Measurements from ENCODE around the gene EFCAB6. TPM values are rescaled to one million over a fixed set of nuclear protein-coding genes. Genes with fewer than 3 reads are reported as not detected.
A peak's percentile ranks its signal among the peaks of the same experiment; 100 is the strongest.

The EFCAB6 gene
- total RNA-seq, 1 donor from 2014 or later = 4.4 TPM

DNA sequence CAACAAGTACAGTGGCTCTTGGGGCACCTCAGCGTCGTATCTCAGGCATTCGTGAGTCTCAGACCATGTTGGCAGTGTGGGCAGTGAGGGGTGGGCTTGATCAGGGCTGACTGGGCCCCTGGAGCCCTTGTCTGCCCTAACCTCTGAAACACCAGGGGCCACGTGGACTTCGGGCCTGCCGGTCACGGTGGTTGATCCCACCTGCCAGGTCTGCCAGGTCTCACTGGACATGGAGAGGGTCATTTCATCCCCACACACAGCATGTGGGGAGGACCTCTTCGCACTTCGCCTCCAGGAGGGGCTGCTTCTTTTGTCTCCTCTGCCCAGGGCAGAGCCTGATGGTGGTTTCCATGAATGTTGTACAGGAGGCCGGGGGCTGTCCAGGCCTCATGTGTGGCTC lies 323.2 kb downstream of the EFCAB6 start:
- intact Hi-C loops (cut with DNase I) = no loop called here
- no peak for DNase-seq (ENCODE audit: low spot score)
- ATAC-seq = no peak

GRCh38 chr22:43488031-43488866 lies 323.9 kb downstream of the EFCAB6 start:
- peak; percentile 30 for ATAC-seq
- intact Hi-C loops (cut with DNase I) = no loop called here

GRCh38 chr22:43487311-43488030 lies 324.6 kb downstream of the EFCAB6 start:
- ATAC-seq (no peak), DNase-seq (ENCODE audit: low spot score) (no peak)

More at GRCh38 chr22:43488031-43488866, 323.9 kb downstream of the EFCAB6 start:
- no peak for DNase-seq (ENCODE audit: low spot score)

GRCh38 chr22:43485502-43486089 lies 326.5 kb downstream of the EFCAB6 start:
- DNase-seq (ENCODE audit: low spot score) = no peak
- intact Hi-C loops (cut with DNase I) = no loop called here
- ATAC-seq = no peak

More at GRCh38 chr22:43487311-43488030, 324.6 kb downstream of the EFCAB6 start:
- intact Hi-C loops (cut with DNase I) = no loop called here

DNA sequence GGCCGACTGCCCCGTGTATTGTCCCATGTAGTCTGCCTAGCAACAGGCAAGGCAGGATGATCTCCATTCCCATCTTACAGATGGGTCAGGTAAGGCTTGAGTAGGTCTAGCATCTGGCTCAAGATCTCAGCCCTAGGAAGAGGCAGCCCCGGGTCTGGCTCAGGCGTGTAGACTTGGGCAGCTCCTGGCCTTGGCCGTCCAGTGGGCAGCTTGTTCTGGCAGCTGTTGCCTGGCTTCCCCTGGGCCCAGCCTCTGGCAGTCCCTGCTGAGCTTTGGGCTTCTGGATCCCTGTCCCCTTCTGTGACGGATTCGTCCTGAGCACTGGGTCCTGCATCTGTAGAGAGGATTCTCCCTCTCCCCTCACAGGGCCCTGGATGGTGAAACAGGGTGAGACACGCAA lies 327.9 kb downstream of the EFCAB6 start:
- no peak for DNase-seq (ENCODE audit: low spot score)
- ATAC-seq = no peak
- intact Hi-C loops (cut with DNase I) = no loop called here

DNA sequence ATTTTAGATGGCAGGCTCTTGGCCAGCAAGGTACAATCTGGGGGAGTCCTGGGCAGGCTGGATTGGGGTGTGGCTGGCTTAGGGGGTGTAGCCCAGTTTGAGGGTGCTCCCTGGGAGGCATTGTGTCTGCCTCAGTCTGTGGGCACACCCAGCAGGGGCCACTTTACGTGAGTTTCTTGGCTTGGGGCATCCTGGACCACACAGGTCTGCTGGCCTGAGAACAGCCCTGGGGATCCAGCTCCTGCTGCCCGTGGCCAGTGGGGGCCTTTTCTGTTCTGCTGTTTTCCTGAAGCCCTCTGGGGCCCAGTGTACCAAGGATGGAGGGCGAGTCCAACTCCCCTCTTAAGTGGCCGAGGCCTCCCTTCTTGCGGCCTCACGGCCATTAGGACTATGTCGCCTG lies 328.4 kb downstream of the EFCAB6 start:
- DNase-seq (ENCODE audit: low spot score) (no peak), ATAC-seq (no peak)
- intact Hi-C loops (cut with DNase I) = no loop called here

DNA sequence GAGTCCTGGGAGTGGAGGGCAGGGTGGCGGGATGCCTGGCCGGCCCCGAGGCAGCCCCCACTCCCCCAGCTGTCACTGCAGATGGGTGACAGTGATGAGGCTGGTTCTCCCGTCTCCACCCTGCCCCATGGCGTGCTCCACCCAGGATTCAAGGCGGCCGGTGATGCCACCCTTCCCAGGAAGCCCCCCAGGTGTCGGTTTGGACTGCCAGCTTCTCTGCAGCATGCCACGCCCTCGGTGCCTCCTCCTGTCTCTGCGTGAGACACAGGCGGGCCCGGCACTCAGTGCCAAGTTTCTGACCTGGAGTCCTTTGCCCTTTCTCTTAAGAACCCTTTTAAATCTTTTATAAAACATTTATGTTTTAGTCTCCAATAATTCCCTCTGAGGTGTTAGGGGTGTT lies 328.8 kb downstream of the EFCAB6 start:
- intact Hi-C loops (cut with DNase I) = no loop called here
- ATAC-seq (no peak), DNase-seq (ENCODE audit: low spot score) (no peak)

GRCh38 chr22:43482318-43482625 lies 329.8 kb downstream of the EFCAB6 start:
- ATAC-seq = no peak
- intact Hi-C loops (cut with DNase I) = no loop called here
- DNase-seq (ENCODE audit: low spot score) = no peak

GRCh38 chr22:43481568-43482317 lies 330.4 kb downstream of the EFCAB6 start:
- ATAC-seq = peak; percentile 34
- intact Hi-C loops (cut with DNase I) = no loop called here
- no peak for DNase-seq (ENCODE audit: low spot score)

DNA sequence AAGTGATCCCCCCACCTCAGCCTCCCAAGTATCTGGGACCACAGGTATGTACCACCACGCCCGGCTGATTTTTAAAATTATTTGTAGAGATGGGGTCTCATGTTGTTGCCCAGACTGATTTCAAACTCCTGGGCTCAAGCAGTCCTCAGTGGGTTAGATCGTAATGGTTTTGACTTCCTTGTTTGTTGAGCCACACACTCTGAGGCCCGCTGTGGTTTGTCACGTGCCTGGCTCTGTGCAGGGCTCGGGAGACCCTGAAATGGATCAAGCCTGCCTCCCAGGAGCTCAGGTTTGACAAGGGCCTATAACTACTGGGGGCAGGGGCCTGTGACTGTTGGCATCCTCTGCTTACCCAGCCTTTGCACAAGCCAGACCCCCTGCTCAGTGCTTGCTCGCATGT lies 332.1 kb downstream of the EFCAB6 start:
- ATAC-seq (no peak), DNase-seq (ENCODE audit: low spot score) (no peak)
- intact Hi-C loops (cut with DNase I) = no loop called here

DNA sequence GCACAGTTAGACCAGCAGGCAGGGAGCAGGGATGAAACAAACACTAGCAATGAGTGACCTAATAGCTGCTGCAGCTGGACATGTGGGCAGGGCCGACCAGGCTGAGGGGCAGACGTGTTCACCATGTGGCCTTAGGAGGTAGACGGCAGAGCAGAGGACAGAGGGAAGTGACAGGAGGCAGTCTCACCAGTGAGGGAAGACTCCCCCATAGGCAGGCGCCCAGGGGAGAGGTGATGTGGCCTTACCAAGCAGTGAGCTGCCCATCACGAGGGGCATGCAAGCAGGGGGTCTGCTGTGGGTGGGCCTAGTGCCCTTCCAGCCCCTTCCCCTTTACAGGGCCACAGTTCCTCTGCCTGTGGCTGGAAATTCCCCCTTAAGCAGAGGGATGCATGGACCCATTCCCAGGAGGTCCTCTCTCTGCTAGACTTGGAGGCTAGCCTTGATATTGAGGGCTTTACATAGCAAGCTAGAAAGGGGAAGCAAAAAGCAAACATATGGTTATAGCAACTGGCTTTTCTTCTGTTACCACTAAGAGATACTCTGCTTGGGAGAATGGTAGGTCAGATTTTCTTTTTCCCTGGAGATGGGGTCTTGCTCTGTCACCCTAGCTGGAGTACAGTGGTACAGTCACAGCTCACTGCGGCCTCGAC lies 332.7 kb downstream of the EFCAB6 start:
- no peak for ATAC-seq
- intact Hi-C loops (cut with DNase I) = no loop called here
- DNase-seq (ENCODE audit: low spot score) = no peak

Other genes starting within 250 kb of the EFCAB6 start
- 0.27 TPM for gene SULT4A1, start 50.2 kb upstream of the EFCAB6 start, total RNA-seq
- not detected for gene PNPLA5, start 79.7 kb upstream of the EFCAB6 start, total RNA-seq
- 7.8 TPM for gene PNPLA3, start 111.5 kb upstream of the EFCAB6 start, total RNA-seq
- gene SAMM50, start 143.1 kb upstream of the EFCAB6 start, total RNA-seq = 28.0 TPM
- 38.2 TPM for gene PARVB, start 212.0 kb upstream of the EFCAB6 start, total RNA-seq